ENCODE measurements around the gene CEP290.
"Not testable (repeated sequence)": the region's sequence is repeated elsewhere in the genome, so short reads cannot be mapped to it uniquely, and the experiment has no call there.

CEP290 gene

DNA sequence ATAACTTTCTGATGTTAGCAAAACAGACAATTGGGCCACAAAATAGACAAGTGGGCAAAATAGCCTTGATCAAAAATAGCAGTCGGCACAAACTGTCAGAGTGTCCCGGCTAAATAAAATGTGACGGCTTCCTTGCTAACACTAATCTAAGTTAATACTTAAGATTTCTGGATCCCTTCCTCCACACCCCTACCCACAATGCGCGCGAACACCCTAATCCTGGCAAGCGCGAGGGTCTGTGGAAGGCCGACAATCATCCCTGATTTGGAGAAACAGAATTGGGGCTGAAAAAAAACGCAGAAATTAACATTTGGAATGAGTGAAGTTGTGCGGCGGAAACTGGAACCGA lies 489 bp downstream of the CEP290 start:
- DNase-seq: no peak

- DNase-seq: not testable (repeated sequence)
Observed at GRCh38 chr12:88139711-88140110, 2.2 kb downstream of the CEP290 start.

GRCh38 chr12:88133181-88133580 lies 8.7 kb downstream of the CEP290 start:
- DNase-seq: not testable (repeated sequence)

- DNase-seq: no peak
Observed at GRCh38 chr12:88132392-88132791, 9.5 kb downstream of the CEP290 start.

DNA sequence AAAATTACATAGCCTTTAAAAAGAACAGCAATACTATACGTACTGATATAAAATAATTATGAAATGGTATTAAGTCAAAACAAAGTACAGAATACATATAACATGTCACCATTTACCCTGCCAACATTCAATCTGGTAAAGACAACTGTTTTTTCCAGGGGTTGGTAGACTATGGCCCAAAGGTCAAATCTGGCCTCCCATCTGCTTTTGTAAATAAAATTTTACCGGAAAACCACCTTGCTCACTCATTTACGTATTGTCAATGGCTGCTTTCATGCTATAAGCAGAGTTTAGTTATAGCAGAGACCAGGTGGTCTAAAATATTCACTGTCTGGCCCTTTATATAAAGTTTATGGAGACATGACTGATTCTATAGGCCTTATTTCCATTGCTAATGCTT lies 14.0 kb downstream of the CEP290 start:
- DNase-seq: no peak

DNA sequence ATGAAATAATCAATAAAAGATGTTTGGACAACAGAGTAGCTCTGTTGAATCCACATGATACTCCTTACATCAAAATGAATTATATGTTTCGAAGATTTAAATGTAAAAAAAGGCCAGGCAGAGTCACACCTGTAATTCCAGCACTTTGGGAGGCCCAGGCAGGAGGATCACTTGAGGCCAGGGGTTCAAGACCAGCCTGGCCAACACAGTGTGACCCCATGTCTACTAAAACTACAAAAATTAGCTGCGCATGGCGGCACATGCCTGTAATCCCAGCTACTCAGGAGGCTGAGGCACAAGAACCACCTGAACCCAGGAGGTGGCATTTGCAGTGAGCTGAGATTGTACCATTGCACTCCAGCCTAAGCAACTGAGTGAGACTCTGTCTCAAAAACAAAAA lies 14.8 kb downstream of the CEP290 start:
- no peak for DNase-seq

DNA sequence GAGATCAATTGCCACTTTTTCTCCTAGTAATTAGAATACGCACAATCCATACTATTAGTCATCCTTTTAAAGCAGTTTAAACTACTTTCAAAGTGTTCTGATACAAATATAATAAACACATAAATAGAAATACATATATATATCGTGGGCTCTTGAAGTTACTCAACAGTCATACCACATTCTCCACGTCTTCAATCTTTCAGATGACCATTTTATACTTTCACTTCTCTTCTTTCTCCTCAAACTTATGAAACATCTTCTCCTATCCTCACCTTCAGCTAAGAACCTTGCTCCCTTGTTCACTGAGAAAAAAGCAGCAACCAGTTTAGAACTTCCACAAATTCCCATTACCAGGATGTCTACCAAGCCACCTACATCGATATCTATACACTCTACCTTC lies 19.2 kb downstream of the CEP290 start:
- no peak for DNase-seq

GRCh38 chr12:88113871-88114270 lies 28.0 kb downstream of the CEP290 start:
- no peak for DNase-seq

DNA sequence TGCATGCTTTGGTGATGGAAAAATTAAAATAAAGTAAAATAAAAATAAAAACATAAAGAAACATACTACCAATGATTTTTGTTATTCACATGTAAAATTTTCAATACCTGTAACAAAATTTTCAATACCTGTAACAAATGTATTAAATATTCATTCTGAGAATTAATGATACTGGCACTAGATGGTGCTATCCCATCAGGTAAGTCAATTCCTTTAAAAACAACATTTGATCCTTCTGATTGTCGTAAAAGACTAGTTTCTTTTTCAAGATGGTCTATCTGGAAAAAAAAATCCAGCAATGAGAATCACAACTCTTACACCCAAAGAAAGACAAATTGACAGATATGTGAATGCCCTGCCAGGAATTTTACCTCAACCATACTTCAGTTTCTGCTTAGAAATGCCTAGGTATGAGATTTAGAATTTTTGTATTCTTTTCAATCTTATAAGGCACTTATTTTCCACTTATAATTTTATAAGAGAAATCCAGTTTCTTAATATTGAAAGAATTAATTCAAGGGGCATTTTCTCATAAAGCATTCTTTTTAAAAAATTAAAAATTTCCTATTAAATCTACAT lies 30.7 kb downstream of the CEP290 start:
- DNase-seq: no peak

- DNase-seq: no peak
Observed at GRCh38 chr12:88108021-88108420, 33.9 kb downstream of the CEP290 start.

GRCh38 chr12:88093573-88093972 lies 48.3 kb downstream of the CEP290 start:
- DNase-seq: no peak

DNA sequence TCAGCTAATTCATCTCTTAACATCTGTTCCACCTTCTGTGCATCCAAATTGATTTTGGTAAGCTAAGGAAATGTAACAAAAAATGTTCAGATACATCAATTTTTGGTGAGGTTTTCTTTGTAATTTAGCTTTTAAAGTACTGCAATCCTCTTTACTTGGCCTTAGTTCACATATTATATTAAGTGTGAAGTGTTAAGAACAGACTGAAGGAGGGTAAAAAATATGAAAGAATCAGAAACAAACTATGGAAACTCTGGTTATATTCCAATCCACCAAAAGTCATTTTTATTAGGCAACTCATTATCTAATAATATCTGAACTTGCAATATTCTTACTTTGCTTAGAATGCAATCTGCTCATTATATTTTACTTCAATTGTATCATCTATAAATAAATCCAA lies 49.1 kb downstream of the CEP290 start:
- no peak for DNase-seq

GRCh38 chr12:88084210-88084609 lies 57.7 kb downstream of the CEP290 start:
- no peak for DNase-seq

- no peak for DNase-seq
Observed at GRCh38 chr12:88083634-88084033, 58.3 kb downstream of the CEP290 start.

- no peak for DNase-seq
Observed at GRCh38 chr12:88081247-88081646, 60.6 kb downstream of the CEP290 start.

DNA sequence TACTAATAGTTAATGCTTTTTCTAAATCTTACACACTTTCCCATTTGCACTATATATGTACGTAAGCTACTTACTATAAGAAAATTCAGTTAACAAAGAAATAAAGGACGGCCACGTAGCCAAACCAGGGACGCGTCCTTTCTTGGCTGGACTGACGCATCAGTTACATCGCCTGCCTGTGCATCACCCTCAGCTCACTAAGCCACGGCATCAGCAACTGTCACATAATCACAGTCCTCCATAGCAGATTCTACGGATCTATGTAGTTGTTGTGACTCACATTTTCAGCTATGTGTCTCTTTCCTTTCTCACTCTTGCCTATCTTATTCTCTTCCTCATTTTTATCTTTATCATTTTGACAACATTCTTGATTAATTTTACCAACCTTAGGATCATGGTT lies 74.6 kb downstream of the CEP290 start:
- no peak for DNase-seq

DNA sequence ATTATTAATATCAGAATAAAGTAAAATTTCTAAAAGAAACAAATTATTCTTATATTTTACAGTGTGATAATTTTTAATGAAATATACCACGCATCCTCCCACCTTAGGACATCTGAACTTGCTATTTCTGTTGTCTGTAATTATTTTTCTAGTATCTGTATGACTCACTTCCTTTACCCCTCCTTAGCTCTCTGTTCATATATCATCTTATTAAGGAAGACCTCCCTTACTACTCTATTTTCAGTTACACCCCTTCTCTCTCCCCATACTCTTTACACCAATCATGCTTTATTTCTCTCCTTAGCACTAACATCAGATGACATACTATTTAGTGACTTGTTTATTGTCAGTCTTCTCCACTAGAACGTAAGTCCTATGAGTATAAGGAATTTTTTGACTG lies 78.5 kb downstream of the CEP290 start:
- DNase-seq: no peak

GRCh38 chr12:88062474-88062873 lies 79.4 kb downstream of the CEP290 start:
- DNase-seq: no peak

- no peak for DNase-seq
Observed at GRCh38 chr12:88058719-88059077, 83.2 kb downstream of the CEP290 start.

- no peak for DNase-seq
Observed at GRCh38 chr12:88057994-88058718, 83.7 kb downstream of the CEP290 start.

- DNase-seq: no peak
Observed at GRCh38 chr12:88056571-88056970, 85.3 kb downstream of the CEP290 start.

- DNase-seq: no peak
Observed at GRCh38 chr12:88052686-88053085, 89.2 kb downstream of the CEP290 start.

DNA sequence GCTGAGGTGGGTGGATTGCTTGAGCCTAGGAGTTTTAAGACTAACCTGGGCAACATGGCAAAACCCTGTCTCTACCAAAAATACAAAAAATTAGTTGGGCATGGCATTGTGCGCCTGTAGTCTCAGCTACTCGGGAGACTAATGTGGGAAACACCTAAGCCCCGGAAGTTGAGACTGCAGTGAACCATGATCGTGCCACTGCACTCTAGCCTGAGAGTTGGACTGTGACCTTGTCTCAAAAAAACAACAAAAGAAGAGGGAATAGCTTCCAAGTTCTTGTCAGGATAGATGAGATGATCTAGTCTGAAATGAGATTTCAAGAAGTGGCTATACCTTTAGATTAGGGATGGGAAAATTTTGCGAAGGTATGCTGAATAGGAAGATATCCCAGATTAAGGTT lies 97.9 kb downstream of the CEP290 start:
- DNase-seq: no peak

- no peak for DNase-seq
Observed at GRCh38 chr12:88037770-88038169, 104.1 kb downstream of the CEP290 start.

GRCh38 chr12:88036353-88036965 lies 105.4 kb downstream of the CEP290 start:
- no peak for DNase-seq

All from T-helper 9 cell (primary cell).